Measurements from ENCODE around the gene WFIKKN1. TPM values are rescaled to one million over a fixed set of nuclear protein-coding genes. Genes with fewer than 3 reads are reported as not detected.

Gene WFIKKN1
- total RNA-seq, 2 experiments from 2014 or later: 0.47 to 1.2 TPM

DNA sequence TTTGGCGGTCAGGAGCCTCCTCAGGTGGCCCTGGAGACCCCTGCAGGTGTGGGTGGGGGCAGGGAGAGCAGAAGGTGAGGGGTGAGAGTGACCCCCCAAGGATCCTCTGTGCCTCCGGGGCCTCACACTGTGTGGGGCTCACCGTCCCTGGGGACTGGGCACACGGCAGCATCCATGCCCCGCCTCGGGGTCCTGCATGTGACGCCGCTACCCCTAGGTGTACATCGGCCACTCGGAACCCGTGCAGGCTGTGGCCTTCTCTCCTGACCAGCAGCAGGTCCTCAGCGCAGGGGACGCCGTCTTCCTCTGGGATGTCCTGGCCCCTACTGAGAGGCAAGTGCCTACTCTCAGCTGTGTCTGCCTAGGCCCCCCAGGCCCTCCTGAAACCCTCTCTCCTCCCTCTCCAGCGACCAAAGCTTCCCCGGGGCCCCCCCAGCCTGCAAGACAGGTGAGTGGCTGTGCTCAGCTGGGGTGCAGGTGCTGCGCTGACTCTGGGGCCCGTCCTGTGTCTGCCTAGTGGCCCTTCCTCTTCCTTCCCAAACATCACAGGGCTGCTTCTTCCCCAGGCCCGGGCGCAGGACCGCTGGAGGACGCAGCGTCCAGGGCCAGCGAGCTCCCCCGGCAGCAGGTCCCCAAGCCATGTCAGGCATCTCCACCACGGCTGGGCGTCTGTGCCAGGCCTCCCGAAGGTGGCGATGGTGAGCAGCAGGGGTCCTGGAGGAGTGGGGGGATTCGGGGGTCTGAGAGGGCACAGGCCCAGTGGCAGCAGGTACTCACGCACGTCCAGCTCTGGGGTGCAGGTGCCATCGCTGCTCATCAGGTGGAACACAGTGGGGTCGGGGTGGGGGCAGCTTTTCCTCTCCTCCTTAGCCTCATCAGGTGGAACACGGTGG is 28.1 kb downstream of the WFIKKN1 start:
- intact Hi-C loops (cut with micrococcal nuclease; ENCODE audit: unreplicated experiment): no loop called here
- ChIA-PET CTCF (ENCODE audit: unreplicated experiment) (no interaction called here), POLR2A (no interaction called here)
- BruUV-seq (replicated peaks): no TSS peak
- peaks cover 43% of the 10 kb centered on the region; the same call in 1 of the 2 replicates for H3K36me3 ChIP-seq (ENCODE audit: insufficient read depth, low read length)
- no peak overlapping the region for H2AFZ ChIP-seq (ENCODE audit: low read length)
- no peak overlapping the region for H3K27ac ChIP-seq (ENCODE audit: low read depth, low read length, poor library complexity, severe bottlenecking)
- H3K4me2 ChIP-seq (ENCODE audit: low read length): no peak overlapping the region
- TF ChIP-seq EZH2phosphoT487 (IDR thresholded peaks at IDR 0.05; ENCODE audit: borderline replicate concordance, low read depth, low read length): no peak
- TF ChIP-seq, protein P1, sequence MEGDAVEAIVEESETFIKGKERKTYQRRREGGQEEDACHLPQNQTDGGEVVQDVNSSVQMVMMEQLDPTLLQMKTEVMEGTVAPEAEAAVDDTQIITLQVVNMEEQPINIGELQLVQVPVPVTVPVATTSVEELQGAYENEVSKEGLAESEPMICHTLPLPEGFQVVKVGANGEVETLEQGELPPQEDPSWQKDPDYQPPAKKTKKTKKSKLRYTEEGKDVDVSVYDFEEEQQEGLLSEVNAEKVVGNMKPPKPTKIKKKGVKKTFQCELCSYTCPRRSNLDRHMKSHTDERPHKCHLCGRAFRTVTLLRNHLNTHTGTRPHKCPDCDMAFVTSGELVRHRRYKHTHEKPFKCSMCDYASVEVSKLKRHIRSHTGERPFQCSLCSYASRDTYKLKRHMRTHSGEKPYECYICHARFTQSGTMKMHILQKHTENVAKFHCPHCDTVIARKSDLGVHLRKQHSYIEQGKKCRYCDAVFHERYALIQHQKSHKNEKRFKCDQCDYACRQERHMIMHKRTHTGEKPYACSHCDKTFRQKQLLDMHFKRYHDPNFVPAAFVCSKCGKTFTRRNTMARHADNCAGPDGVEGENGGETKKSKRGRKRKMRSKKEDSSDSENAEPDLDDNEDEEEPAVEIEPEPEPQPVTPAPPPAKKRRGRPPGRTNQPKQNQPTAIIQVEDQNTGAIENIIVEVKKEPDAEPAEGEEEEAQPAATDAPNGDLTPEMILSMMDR (conservative IDR thresholded peaks at IDR 0.05; ENCODE audit: low read length): no peak
- H3K4me3 ChIP-seq (ENCODE audit: low read depth, low read length, poor library complexity, severe bottlenecking): no peak overlapping the region
- no peaks in the 10 kb centered on the region for H3K79me2 ChIP-seq (ENCODE audit: insufficient read depth, low read depth, low read length)
- H4K20me1 ChIP-seq (ENCODE audit: insufficient read depth, low read length): no peaks in the 10 kb centered on the region
- H3K4me1 ChIP-seq (ENCODE audit: insufficient read depth, low read length, poor library complexity, severe bottlenecking): peaks cover 6% of the 10 kb centered on the region
- no peaks in the 10 kb centered on the region for H3K9me3 ChIP-seq (ENCODE audit: low read length)
- no peaks in the 10 kb centered on the region for H3K9me2 ChIP-seq (ENCODE audit: insufficient read depth, low read length)
- DNase-seq (ENCODE audit: low spot score): no peak

GRCh38 chr16:659618-660017 is 28.8 kb downstream of the WFIKKN1 start:
- ChIA-PET CTCF (ENCODE audit: unreplicated experiment) (no interaction called here), POLR2A (no interaction called here)
- H3K4me2 ChIP-seq (ENCODE audit: low read length): no peak overlapping the region
- BruUV-seq (replicated peaks): no TSS peak
- H4K20me1 ChIP-seq (ENCODE audit: insufficient read depth, low read length): no peaks in the 10 kb centered on the region
- H3K4me3 ChIP-seq (ENCODE audit: low read depth, low read length, poor library complexity, severe bottlenecking): no peak overlapping the region
- H2AFZ ChIP-seq (ENCODE audit: low read length): no peak overlapping the region
- H3K9me2 ChIP-seq (ENCODE audit: insufficient read depth, low read length): no peaks in the 10 kb centered on the region
- TF ChIP-seq, protein P1 (conservative IDR thresholded peaks at IDR 0.05; ENCODE audit: low read length): no peak
- no peak for TF ChIP-seq EZH2phosphoT487 (IDR thresholded peaks at IDR 0.05; ENCODE audit: borderline replicate concordance, low read depth, low read length)
- peaks cover 42% of the 10 kb centered on the region; the same call in 1 of the 2 replicates for H3K36me3 ChIP-seq (ENCODE audit: insufficient read depth, low read length)
- H3K27ac ChIP-seq (ENCODE audit: low read depth, low read length, poor library complexity, severe bottlenecking): no peak overlapping the region
- intact Hi-C loops (cut with micrococcal nuclease; ENCODE audit: unreplicated experiment): loop anchor here (1.0 kb wide), 1 partner anchor 80 kb away; no protein-coding TSS in a partner anchor
- no peaks in the 10 kb centered on the region for H3K9me3 ChIP-seq (ENCODE audit: low read length)
- DNase-seq (ENCODE audit: low spot score): no peak
- H3K4me1 ChIP-seq (ENCODE audit: insufficient read depth, low read length, poor library complexity, severe bottlenecking): peaks cover 6% of the 10 kb centered on the region
- H3K79me2 ChIP-seq (ENCODE audit: insufficient read depth, low read depth, low read length): no peaks in the 10 kb centered on the region

DNA sequence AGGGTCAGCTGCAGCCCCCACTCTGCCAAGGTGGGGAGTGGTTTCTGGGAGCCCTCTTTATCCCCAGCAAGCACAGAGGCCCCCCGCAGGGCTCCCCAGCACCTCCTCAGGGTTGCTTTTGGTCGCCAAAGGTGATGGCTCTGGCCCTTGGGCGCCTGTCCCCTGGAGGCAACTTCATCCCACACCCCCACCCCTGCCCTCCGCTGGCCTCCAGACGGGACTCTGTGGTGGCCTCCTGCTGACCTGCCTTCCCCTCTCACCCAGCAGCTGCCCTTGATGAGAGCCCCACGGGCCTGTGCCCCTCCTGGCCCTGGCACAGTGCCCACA is 29.3 kb downstream of the WFIKKN1 start:
- no peaks in the 10 kb centered on the region for H3K9me3 ChIP-seq (ENCODE audit: low read length)
- H2AFZ ChIP-seq (ENCODE audit: low read length): no peak overlapping the region
- peaks cover 6% of the 10 kb centered on the region for H3K4me1 ChIP-seq (ENCODE audit: insufficient read depth, low read length, poor library complexity, severe bottlenecking)
- intact Hi-C loops (cut with micrococcal nuclease; ENCODE audit: unreplicated experiment): loop anchor here (1.0 kb wide), 1 partner anchor 81 kb away; no protein-coding TSS in a partner anchor
- H3K4me3 ChIP-seq (ENCODE audit: low read depth, low read length, poor library complexity, severe bottlenecking): no peak overlapping the region
- ChIA-PET CTCF (ENCODE audit: unreplicated experiment) (no interaction called here), POLR2A (no interaction called here)
- TF ChIP-seq, protein P1 (conservative IDR thresholded peaks at IDR 0.05; ENCODE audit: low read length): no peak
- no peak overlapping the region for H3K4me2 ChIP-seq (ENCODE audit: low read length)
- no peak for DNase-seq (ENCODE audit: low spot score)
- peaks cover 42% of the 10 kb centered on the region; the same call in 1 of the 2 replicates for H3K36me3 ChIP-seq (ENCODE audit: insufficient read depth, low read length)
- H3K27ac ChIP-seq (ENCODE audit: low read depth, low read length, poor library complexity, severe bottlenecking): no peak overlapping the region
- BruUV-seq (replicated peaks): no TSS peak
- H4K20me1 ChIP-seq (ENCODE audit: insufficient read depth, low read length): no peaks in the 10 kb centered on the region
- H3K79me2 ChIP-seq (ENCODE audit: insufficient read depth, low read depth, low read length): no peaks in the 10 kb centered on the region
- H3K9me2 ChIP-seq (ENCODE audit: insufficient read depth, low read length): no peaks in the 10 kb centered on the region
